ENCODE data around the gene CACNA2D3. TPM values are rescaled to one million over a fixed set of nuclear protein-coding genes. Genes with fewer than 3 reads are reported as not detected.

The CACNA2D3 gene
- total RNA-seq, 1 donor from 2014 or later, result 7.3 TPM

DNA sequence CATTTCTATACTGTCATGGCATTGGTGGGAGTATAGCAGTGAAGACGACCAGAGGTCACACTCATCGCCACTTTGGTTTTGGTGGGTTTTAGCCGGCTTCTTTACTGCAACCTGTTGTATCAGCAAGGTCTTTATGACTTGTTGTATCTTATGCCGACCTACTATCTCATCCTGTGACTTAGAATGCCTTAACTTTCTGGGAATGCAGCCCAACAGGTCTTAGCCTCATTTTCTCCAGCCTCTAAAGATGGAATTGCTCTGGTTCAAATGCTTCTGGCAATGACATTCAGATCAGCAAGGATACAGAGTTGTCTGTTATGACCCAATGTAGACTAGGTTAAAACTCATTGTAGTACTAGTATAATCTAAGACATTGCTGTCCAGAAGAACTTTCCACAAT is 860.5 kb downstream of the CACNA2D3 start:
- no peaks in the 10 kb centered on the region for H3K4me1 ChIP-seq
- ATAC-seq, result no peak
- H3K27me3 ChIP-seq, result no peaks in the 10 kb centered on the region
- no peak overlapping the region for H3K4me3 ChIP-seq
- H3K27ac ChIP-seq, result no peak overlapping the region
- no peaks in the 10 kb centered on the region for H3K36me3 ChIP-seq
- intact Hi-C loops (cut with DNase I), result no loop called here
- DNase-seq, result no peak
- TF ChIP-seq, protein P1, sequence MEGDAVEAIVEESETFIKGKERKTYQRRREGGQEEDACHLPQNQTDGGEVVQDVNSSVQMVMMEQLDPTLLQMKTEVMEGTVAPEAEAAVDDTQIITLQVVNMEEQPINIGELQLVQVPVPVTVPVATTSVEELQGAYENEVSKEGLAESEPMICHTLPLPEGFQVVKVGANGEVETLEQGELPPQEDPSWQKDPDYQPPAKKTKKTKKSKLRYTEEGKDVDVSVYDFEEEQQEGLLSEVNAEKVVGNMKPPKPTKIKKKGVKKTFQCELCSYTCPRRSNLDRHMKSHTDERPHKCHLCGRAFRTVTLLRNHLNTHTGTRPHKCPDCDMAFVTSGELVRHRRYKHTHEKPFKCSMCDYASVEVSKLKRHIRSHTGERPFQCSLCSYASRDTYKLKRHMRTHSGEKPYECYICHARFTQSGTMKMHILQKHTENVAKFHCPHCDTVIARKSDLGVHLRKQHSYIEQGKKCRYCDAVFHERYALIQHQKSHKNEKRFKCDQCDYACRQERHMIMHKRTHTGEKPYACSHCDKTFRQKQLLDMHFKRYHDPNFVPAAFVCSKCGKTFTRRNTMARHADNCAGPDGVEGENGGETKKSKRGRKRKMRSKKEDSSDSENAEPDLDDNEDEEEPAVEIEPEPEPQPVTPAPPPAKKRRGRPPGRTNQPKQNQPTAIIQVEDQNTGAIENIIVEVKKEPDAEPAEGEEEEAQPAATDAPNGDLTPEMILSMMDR (IDR thresholded peaks at IDR 0.05), result no peak
- no peaks in the 10 kb centered on the region for H3K9me3 ChIP-seq

DNA sequence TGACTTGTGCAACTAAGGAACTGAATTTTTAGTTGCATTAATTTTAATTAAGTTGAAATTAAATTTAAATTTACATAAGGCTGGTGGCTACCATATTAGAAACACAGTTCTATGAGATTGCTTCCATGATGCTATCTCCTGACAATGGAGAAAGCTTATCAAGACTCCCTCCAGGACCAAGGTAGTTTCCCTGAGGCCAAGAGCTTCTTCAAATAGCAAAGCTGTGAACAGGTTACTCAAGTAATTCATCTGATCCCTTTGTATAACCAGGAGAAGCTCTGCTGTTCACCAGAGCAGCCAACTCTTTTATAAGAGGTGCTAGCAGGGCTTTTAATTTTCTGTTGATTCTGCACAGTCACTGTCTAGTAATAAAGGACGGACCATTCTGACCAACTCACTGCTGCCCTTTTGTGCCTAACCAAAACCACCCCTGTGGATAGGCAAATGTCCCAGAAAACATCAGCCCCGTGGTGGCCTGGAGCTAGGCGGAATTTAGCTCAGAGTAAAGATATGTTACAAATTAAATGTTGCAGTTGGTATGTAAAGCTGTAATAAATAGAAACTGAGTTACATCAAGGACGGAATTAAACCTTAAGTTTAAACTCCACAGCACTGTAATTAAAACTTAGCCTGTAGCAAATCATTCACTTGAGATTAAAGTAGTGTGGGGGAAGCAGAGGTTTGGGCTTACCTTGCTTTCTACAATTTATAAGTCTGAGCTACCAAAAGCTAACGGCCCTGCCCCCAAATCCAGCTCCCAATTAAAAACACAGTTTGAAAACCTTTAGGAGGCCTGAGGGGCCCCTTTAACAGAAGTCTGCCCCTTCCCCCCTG is 861.1 kb downstream of the CACNA2D3 start:
- TF ChIP-seq, protein P1 (IDR thresholded peaks at IDR 0.05), result no peak
- DNase-seq (no peak), ATAC-seq (no peak)
- Histone ChIP-seq H3K4me1 (no peaks in the 10 kb centered on the region), H3K27me3 (no peaks in the 10 kb centered on the region), H3K9me3 (no peaks in the 10 kb centered on the region), H3K27ac (no peak overlapping the region), H3K4me3 (no peak overlapping the region), H3K36me3 (no peaks in the 10 kb centered on the region)
- intact Hi-C loops (cut with DNase I), result no loop called here

DNA sequence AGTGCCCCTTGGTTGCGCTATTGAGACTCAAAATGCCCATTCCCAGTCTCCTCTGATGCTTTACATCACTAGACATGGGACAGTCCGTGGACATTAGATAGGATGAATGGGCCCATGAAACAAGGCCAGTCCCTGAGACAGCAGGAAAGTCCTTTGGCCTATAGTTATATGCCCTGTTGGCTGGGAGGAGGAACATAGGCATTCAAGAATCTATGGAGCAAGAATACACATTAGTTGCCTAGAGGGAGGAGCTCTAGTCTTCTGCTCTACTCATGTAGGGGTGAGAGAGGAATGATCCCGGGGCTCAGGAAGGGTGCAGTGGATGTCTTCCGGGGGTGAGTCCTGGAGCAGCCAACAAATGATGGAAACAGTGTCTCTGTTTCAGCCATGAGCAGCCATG is 863.5 kb downstream of the CACNA2D3 start:
- Histone ChIP-seq H3K36me3 (no peaks in the 10 kb centered on the region), H3K9me3 (no peaks in the 10 kb centered on the region), H3K4me1 (peaks cover 10% of the 10 kb centered on the region), H3K4me3 (no peak overlapping the region), H3K27me3 (no peaks in the 10 kb centered on the region), H3K27ac (no peak overlapping the region)
- DNase-seq, result no peak
- peak; percentile 54 for ATAC-seq
- intact Hi-C loops (cut with DNase I), result no loop called here
- TF ChIP-seq, protein P1 (IDR thresholded peaks at IDR 0.05), result no peak

DNA sequence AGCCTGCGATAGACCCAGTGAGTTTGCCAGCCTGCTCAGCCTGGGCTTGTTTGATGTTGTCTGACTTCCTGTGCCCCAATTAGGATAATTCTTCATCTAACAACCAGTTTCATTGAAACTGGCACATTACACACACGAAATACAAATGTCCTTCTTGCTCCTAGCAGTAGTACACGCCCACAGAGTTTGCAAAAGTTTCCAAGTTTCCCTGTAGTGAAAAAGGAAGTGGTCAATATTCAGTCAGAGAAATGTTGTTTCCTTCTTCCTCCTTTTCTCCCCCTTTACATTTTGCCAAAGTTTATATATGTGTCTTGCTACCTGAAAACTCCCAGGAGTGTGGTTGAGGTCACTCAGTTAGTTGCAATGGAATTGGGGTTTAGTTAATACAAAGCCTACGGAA is 863.9 kb downstream of the CACNA2D3 start:
- DNase-seq, result no peak
- peak; percentile 73 for ATAC-seq
- TF ChIP-seq, protein P1 (IDR thresholded peaks at IDR 0.05), result no peak
- no peak overlapping the region for H3K4me3 ChIP-seq
- no peaks in the 10 kb centered on the region for H3K36me3 ChIP-seq
- H3K4me1 ChIP-seq, result peaks cover 10% of the 10 kb centered on the region
- intact Hi-C loops (cut with DNase I), result no loop called here
- H3K9me3 ChIP-seq, result no peaks in the 10 kb centered on the region
- no peak overlapping the region for H3K27ac ChIP-seq
- H3K27me3 ChIP-seq, result no peaks in the 10 kb centered on the region

DNA sequence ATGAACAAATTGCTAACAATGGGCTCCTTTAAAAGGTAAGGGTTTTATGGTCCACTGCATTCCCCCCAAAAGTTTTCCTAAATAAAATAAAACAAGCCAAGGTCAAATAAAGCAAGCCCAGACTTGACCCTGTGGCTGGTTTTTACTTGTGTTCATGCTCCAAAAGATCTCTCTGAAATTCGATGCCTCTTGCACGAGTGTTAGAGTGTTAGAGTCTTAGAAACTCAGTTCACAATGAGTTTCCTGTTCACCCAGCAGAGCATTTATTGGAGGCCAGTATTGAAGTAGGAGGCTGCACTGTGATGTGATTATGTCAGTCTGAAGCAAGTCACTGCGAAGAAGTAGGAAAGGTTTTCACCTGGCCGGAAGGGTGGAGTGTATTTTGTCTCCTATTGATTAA is 865.4 kb downstream of the CACNA2D3 start:
- H3K4me3 ChIP-seq, result no peak overlapping the region
- no peak for DNase-seq
- TF ChIP-seq, protein P1 (IDR thresholded peaks at IDR 0.05), result no peak
- intact Hi-C loops (cut with DNase I), result no loop called here
- no peak overlapping the region for H3K27ac ChIP-seq
- no peaks in the 10 kb centered on the region for H3K36me3 ChIP-seq
- H3K9me3 ChIP-seq, result no peaks in the 10 kb centered on the region
- no peaks in the 10 kb centered on the region for H3K27me3 ChIP-seq
- peaks cover 10% of the 10 kb centered on the region for H3K4me1 ChIP-seq
- no peak for ATAC-seq

All from upper lobe of right lung (tissue), 1 donor.